GM10847 (cell line): ENCODE data around the gene COX4I2.

Experiments
- POLR2A ChIP-seq: IDR thresholded peaks from 2 replicates; pipeline ENCODE4 v1.6.1; 2011; ENCODE audit not compliant: insufficient read length; ENCODE audit errors: extremely low read depth

The COX4I2 gene

GRCh38 chr20:31681128-31681727 is 43.5 kb downstream of the COX4I2 start:
- no peak for TF ChIP-seq POLR2A

GRCh38 chr20:31681769-31682168 is 44.1 kb downstream of the COX4I2 start:
- no peak for TF ChIP-seq POLR2A

- TF ChIP-seq POLR2A, result no peak
These were observed 44.6 kb downstream of the COX4I2 start for GRCh38 chr20:31682352-31682751.

- TF ChIP-seq POLR2A, result no peak
These were observed 45.2 kb downstream of the COX4I2 start for GRCh38 chr20:31682927-31683326.

- no peak for TF ChIP-seq POLR2A
These were observed 46.7 kb downstream of the COX4I2 start for GRCh38 chr20:31684153-31685015.

- TF ChIP-seq POLR2A, result no peak
These were observed 48.3 kb downstream of the COX4I2 start for GRCh38 chr20:31685853-31686643.

GRCh38 chr20:31687777-31688176 is 50.1 kb downstream of the COX4I2 start:
- no peak for TF ChIP-seq POLR2A

- TF ChIP-seq POLR2A, result no peak
These were observed 51.4 kb downstream of the COX4I2 start for GRCh38 chr20:31689141-31689540.

GRCh38 chr20:31690124-31690666 is 52.5 kb downstream of the COX4I2 start:
- TF ChIP-seq POLR2A, result no peak

GRCh38 chr20:31691646-31692275 is 54.0 kb downstream of the COX4I2 start:
- TF ChIP-seq POLR2A, result no peak

- TF ChIP-seq POLR2A, result no peak
These were observed 55.7 kb downstream of the COX4I2 start for GRCh38 chr20:31693402-31693801.

- no peak for TF ChIP-seq POLR2A
These were observed 56.4 kb downstream of the COX4I2 start for GRCh38 chr20:31693987-31694661.
